ENCODE data around the gene KIAA0825.

DNA sequence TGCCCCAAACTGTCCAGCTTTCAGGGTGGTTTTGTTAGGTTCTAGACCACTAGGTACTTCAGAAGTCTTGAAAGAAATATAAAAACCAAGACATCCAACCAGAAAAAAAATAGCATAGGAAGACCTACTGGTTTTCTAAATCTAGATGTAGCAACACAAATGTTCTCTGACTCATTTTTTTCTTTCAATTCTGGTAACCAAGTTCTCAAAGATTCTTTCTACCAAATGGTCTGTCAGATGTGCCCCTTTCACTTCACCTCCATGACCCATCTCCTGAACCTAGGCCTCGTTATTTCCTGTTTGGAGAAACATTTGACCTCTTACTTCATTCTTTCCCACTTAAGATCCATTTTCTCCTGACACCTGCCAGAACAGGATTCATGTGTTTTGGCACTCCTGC lies 355.3 kb downstream of the KIAA0825 start:
- TF ChIP-seq, protein P1, sequence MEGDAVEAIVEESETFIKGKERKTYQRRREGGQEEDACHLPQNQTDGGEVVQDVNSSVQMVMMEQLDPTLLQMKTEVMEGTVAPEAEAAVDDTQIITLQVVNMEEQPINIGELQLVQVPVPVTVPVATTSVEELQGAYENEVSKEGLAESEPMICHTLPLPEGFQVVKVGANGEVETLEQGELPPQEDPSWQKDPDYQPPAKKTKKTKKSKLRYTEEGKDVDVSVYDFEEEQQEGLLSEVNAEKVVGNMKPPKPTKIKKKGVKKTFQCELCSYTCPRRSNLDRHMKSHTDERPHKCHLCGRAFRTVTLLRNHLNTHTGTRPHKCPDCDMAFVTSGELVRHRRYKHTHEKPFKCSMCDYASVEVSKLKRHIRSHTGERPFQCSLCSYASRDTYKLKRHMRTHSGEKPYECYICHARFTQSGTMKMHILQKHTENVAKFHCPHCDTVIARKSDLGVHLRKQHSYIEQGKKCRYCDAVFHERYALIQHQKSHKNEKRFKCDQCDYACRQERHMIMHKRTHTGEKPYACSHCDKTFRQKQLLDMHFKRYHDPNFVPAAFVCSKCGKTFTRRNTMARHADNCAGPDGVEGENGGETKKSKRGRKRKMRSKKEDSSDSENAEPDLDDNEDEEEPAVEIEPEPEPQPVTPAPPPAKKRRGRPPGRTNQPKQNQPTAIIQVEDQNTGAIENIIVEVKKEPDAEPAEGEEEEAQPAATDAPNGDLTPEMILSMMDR (conservative IDR thresholded peaks at IDR 0.05; ENCODE audit: low read length): no peak
- no peak for TF ChIP-seq EZH2phosphoT487 (IDR thresholded peaks at IDR 0.05; ENCODE audit: borderline replicate concordance, low read depth, low read length)
